HG03521 (cell line): ENCODE measurements around the gene HNRNPU.
"Not testable (repeated sequence)": the region's sequence is repeated elsewhere in the genome, so short reads cannot be mapped to it uniquely, and the experiment has no call there.

Experiments used
- ATAC-seq: cut with Tn5 transposase; IDR thresholded peaks from one replicate; pipeline ENCODE4 v1.9.1; 2021; ENCODE audit warnings: mild to moderate bottlenecking, moderate library complexity; ENCODE audit not compliant: unreplicated experiment

HNRNPU gene

DNA sequence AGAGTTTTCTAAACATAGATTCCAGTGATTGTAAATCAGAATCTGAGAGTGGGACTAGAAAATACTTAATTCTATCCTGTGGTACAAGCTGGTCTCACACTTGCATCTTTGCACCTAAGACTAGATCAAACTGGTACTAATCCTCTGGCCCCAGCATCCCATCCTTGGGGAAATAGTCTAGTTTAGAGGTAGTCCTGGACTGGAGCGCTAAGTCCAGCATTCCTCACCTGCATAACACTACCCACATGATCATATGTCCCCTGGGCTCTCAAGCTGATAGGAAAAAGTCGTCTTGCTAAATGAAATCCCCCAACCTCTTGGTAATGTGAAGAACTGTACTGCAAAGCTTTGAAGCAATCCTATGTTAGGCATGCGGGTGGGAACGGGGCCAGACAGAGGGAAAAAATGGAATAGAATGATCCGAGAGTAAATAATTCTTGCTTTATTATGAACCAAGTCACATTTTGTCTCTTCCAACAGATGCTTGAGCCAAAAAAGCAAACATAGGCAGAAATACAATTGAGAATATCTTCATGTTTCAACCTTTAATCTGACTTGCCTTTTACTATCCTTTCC, 24.0 kb downstream of the HNRNPU start:
- no peak for ATAC-seq

DNA sequence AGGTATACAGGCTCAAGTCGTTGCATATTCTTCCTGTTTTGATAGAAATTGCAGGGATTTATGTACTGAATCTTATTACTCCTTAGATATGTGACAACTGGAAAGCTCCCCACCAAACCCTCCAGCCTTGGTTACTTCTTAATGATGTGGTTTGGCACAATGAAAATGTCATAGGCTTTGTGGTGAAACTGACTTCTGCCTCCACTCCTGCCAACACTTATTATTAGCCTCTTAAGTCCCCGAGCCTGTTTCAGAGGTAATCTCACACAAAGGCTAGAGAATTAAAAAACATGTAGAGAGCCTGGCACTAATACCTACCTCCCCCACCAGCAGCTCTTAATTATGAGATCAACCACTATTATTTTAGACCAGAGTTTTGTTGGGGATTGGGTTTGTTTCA, 24.7 kb downstream of the HNRNPU start:
- no peak for ATAC-seq

DNA sequence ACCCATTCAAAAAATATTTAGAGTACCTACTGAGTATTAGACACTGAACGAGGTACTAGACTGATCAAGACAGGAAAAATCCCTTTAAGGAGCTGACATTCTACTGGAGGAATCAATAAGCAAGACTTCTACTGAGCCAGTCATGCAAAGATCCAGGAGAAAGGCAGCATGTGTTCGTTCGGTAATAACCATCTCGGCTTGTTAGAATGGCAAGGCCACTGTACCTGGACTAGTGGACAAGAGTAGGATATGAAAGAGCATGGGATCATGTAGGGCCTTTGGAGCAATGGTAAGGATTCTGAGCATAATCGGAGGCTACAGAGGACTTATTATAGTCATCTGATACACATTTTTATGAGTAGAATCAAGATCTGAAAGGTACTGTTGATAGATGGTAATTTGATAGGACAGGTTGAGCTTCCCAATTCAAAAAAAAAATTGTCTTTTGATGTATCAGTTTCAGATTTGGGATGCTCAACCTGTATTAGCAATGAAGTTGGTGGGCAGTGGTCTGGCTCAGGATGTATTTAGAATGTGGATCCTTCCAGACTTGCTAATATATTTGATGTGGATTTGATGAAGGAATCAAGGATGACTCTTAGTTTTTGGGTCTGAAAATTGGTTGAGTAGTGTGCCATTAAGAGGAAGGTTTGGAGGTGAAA, 26.6 kb downstream of the HNRNPU start:
- ATAC-seq = no peak

DNA sequence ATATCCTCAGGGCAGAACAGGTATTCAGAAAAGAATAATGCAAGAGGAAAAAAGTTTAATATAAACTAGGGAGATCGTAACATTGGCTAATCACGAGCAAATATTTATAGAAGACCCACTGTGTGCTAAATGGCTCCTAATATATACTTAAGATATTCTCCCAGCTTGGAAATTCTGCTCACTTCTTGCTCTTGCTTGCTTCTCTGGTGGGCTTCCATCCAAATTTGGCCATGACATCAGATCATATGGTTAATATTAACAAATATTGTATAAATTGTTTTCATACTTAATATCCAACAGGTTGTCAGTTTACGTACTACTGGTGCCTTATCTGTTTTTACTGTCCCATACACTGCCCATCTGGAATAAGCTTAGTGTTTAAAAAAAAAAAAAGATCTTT, 27.8 kb downstream of the HNRNPU start:
- ATAC-seq = no peak

DNA sequence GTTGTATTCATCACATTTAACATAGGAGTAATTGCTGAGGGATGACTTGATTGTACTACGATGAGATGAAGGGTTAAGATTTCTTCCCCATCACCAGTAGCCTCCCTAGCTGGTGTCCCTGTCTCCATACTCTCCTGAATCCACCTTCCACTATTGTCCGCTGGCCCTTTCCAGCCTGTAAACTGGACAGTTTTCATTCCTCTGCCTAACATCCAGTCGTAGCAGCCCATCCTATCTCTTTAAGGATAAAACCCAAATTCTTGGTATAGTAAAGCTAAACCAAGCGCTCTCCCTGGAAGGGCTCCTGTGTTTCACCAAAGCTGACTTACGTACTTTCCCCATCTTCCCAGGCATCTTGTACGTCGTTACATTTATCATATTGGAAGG, 28.2 kb downstream of the HNRNPU start:
- ATAC-seq = no peak

DNA sequence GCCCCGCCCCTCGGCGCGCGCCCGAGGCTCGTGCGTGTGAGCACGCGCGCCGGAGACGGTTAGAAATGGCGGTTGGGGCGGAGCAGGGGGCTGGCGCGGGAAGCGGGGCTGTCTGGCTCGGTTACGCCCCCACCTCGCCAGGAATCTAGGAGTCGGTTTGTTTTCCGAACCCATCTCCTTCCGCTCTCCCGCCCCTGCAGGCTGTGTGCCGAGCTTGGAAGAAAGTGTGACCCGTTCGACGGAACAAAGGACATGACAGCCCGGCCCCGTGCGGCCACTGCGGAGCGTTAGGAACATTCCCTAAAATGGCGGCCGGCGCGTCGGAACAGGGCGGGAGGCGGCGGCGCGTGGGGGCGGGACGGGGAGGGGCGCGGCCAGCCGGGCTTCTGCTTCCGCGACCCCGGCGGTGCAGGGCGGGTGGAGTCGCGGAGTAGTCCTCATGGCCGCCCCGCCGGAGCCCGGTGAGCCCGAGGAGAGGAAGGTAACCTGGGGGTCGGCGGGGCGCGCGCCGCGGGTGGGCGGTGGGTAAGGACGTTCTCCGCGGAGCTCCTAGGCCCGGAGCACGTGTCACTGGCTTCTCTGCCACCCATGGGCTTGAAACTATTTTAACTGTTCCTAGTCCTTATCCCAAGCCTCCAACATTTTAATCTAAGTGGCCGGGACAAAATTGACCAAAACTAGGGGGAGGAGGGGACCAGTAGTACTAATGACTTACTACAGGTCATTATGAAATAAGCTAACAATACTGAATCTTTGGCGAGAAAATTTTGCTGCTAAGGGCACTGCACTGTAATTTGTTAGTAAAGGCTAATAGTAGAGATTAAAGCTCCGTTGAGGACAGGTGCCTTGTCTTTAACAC, 28.8 kb downstream of the HNRNPU start, which contains the start of gene COX20:
COX20 (plus strand) TSS at position 383 of the 859 bp plus-strand sequence; CDS start at position 440, 57 bp downstream.
- peak; percentile 60 for ATAC-seq

DNA sequence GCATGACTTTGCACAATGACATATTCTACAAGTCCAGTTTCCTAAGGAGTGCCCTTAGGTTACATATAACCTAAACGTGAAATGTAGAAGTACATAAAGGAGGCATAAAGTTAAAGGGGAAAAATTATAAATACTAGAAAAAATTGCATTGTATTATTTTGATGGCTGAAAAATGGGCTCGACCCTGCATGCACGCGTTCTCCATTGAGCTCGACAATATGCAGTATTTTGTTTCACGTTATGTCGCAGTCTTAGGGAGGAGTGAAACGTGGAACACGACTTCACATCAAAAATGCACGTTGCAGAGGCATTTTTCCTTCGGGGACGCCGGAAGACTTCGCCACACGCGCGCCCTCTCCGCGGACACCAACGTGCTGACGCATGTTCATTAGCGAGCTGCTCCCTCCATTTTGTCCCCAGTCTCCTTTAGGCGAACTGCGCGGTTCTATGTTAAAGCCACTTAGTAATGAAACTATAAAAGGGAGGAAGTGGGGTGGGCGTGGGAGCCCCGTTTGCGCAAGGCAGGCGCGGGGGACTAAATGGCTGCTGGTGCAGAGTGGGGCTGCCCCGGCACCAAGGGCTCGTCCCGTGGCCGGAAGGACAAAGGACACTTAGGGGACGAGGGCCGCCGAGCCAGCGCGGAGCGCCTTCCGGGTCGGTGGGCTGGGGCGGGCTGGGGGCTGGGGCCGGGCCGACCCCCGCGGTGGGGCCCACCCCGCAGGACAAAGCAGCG, 29.6 kb downstream of the HNRNPU start:
- ATAC-seq = peak; percentile 67

DNA sequence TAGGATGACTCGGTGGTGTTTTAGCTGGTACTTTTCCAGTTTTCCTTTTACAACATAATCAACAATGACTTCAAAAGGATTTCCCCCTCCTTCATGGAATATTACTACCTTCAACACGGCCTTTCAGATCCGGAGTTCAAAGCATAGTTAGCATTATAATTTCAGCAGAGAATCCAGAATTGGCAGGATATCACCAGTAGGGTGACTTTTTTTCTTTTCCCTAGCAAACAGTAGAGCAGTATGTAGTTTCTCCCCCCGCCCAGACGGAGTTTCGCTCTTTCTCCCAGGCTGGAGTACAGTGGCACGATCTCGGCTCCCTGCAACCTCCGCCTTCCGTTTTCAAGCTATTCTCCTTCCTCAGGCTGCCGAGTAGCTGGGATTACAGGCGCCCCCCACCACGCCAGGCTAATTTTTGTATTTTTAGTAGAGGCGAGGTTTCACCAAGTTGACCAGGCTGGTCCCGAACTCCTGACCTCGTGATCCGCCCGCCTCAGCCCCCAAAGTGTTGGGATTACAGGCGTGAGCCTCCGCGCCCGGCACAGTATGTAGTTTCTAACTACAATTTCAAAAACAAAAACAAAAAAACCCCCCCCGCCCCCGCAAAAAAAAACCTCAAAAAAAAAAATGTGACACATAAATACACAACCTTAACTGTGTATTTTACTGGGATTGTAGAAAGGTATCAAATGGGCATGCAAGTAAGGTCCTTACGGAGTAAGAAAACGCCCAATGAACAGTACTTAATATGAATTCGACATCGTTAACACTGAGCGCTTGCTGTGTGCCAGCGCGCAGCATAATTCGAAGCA, 30.4 kb downstream of the HNRNPU start:
- ATAC-seq = no peak

DNA sequence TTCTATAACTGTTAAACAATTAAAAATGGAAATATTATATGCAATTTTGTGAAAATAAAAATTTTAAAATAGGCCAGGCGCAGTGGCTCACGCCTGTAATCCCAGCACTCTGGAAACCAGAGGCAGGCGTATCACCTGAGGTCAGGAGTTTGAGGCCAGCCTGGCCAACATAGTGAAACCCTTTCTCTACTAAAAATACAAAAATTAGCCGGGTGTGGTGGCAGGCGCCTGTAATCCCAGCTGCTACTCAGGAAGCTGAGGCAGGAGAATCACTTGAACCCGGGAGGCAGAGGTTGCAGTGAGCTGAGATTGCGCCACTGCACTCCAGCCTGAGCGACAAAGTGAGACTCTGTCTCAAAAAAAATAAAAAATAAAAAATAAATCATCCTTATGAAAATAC, 31.1 kb downstream of the HNRNPU start:
- ATAC-seq = not testable (repeated sequence)

DNA sequence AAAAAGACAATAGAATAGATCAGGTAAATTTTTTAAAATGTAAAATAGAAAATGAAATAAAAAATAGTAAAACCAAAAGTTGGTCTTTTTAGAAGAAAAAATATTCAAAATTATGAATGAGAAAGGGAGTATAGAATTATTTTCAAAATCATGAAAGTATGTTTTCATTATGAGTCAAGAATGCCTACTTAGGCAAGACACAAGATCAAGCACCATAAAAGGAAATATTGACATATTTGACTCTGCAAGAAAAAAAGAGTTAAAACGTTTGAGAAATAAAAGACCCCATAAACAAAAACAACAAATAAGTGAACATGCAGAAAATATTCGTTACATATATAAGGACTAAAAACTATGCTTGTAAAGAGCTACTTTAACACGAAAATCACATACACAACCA, 33.7 kb downstream of the HNRNPU start:
- ATAC-seq = no peak

DNA sequence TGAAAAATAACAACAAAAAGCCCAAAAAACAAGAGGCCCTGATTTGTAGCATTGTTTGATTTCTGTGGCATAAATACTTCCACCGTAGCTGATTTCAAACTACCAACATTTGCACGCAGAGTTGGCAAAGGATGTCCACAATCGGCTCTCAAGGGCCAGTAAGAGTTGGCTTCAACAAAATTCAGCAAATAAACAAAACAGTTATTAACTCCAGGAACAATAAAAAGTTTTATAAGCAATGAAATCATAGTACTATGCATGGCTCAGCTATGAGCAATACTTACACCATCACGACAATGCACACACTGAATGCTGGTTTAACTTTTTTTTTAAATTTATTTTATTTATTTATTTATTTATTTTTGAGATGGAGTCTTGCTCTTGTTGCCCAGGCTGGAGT, 37.6 kb downstream of the HNRNPU start:
- ATAC-seq = no peak

DNA sequence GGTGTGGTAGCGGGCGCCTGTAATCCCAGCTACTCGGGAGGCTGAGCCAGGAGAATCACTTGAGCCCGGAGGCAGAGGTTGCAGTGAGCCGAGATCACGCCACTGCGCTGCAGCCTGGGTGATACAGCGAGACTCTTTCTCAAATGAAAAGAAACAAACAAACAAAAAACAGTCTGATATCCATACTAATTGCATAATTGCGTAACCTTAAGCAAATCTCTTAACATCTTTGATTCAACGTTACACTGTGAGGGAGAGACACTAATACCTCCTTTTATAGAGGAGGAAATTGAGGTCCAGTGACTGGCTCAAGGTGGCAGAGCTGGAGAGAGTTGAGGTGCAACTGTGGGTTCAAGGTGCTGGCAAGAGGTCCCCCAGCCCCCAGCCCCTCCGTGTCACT, 41.5 kb downstream of the HNRNPU start:
- ATAC-seq = no peak

DNA sequence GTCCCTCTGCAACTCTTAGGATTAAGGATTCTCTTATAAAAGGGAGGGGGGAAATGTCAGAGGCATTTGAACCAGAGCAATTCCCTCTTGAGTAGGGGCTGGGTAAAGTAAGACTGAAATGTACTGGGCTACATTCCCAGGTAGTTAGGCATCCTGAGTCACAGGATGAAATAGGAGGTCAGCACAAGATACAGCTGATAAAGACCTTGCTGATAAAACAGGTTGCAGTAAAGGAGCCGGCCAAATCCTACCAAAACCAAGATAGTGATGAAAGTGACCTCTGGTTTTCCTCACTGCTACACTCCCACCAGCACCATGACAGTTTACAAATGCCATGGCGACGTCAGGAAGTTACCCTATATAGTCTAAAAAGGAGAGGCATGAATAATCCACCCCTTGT, 43.2 kb downstream of the HNRNPU start:
- ATAC-seq = no peak

DNA sequence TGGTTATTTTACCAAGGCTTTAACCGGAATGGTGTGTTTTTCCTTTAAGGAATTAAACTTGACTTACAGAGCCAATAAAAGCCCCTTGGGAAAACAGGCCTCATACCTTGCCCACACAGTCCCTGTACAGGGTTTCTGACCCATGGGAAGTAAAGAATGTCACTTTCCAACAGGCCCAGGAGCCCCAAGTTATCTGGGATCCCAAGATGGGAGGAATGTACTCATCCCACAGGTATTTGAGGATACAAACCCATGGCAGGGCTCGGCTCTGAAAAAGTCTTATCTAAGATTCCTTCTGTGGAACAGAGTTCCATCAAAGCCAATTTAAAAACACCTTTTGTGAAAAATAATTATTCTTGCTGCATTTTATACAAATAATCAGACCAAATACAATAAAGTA, 44.2 kb downstream of the HNRNPU start:
- ATAC-seq = no peak

DNA sequence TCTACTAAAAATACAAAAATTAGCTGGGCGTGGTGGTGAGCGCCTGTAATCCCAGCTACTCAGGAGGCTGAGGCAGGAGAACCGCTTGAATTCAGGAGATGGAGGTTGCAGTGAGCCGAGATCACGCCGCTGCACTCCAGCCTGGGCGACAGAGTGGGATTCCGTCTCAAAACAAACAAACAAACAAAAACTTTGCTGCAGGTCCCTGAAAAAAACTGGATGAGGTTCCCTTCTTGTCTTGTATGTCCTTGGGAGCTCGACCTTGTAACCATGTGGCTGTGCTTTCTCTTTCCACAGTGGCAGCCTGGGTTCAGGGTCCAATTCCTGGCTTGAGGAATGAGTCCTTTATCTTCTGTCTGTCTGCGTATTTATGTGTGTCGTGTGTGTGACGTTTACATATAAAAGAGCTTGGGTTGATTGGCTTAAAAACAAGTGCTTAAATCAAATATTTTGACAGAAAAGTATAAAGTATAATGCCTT, 46.9 kb downstream of the HNRNPU start:
- no peak for ATAC-seq

DNA sequence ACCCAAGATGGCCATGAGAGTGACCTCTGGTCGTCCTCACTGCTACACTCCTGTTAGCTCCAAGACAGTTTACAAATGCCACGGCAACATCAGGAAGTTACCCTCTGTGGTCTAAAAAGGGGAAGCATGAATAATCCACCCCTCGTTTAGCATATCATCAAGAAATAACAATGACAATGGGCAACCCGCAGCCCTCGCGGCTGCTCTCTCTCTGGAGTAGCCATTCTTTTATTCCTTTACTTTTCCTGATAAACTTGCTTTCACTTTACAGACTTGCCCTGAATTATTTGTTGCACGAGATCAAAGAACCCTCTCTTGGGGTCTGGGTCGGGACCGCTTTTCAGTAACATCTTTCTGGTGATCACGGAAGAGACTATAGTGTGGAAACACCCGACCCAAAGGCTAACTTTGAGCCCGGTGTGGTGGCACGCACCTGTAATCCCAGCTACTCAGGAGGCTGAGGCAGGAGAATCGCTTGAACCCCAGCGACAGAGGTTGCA, 48.7 kb downstream of the HNRNPU start:
- ATAC-seq = no peak

DNA sequence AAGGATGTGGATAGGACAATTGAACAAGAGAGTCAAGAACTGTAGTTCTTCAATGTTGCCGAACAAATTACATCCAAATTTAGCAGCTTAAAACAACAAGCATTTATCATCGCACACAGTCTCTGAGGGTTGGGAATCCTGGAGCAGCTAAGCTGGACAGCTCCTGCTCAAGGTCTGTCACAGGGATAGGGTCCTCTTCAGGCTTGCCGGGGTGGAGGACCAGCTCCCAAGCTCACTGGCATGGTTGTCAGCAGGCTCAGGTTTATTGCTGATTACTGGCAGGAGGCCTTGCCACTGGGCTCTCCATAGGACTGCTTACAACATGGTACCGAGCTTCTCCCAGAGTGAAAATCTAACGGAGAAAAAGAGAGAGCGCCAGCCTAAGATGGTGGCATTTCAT, 51.0 kb downstream of the HNRNPU start:
- no peak for ATAC-seq

DNA sequence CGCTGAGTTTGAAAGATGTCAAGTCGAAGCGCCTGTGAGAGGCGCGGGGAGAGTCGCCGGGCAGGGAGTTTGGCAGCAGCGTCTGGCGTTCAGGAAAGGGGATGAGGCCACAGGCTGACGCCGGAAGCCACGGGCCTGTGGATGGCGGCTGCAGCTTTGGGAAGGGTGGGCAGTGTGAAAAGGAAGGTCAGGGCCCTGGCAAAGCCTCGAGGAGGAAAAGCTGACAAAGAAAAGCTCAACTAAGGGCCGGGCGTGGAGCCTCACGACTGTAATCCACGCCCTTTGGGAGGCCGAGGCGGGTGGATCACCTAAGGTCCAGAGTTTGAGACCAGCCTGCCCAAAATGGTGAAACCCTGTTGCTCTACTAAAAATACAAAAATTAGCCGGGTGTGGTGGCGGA, 54.1 kb downstream of the HNRNPU start:
- no peak for ATAC-seq

DNA sequence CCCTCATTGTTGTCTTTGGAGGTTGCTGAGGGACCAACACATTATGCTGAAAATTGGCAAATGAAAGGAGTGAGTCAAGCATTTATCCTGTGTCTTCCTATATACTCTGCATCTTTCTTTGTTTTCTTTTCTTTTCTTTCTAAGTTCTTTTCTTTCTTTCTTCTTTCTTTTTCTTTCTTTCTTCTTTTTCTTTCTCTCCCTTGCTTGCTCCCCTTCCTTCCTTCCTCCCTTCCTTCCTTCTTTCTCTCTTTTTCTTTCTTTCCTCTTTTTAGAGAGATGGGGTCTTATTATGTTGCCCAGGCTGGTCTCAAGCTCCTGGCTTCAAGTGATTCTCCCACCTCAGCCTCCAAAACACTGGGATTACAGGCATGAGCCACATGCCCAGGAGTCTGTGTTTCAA, 57.2 kb downstream of the HNRNPU start:
- no peak for ATAC-seq

DNA sequence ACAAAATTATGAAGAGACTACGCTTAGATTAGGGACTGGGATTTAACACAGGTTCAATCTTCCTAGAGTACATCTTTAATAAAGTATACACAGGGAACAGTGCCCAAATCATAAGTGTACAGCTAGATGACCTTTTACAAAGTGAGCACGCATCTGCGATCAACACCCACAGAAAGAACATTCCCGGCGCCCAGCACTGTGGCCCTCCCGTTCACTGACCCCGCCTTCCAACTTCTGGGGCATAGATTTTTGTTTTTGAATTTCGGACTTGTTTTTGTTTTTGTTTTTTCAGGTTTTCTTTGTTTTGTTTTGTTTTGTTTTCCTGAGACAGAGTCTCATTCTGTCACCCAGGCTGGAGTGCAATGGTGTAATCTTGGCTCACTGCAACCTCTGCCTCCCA, 59.5 kb downstream of the HNRNPU start:
- no peak for ATAC-seq
